Gastrocnemius medialis (tissue), 4 donors: ENCODE results near the gene VAPA. TPM values are rescaled to one million over a fixed set of nuclear protein-coding genes. Genes with fewer than 3 reads are reported as not detected.
A peak's percentile ranks its signal among the peaks of the same experiment; 100 is the strongest.

Source experiments
- ATAC-seq, 2 donors: fragments of 150-250 bp; one replicate each; pipeline ENCODE4 v1.9.1; 2016
- DNase-seq, 2 donors: peaks; one replicate each; pipeline ENCODE4 v3.0.0-alpha.2; 2019
- H3K27ac ChIP-seq, 4 donors: fragments of 200-600 bp; sonication (generic); 1 replicate in 1 of 4; 2 replicates in 3 of 4; pipeline ENCODE4 v1.5.1; 2016 to 2018; ENCODE audit warnings: mild to moderate bottlenecking in 2 of 4, moderate library complexity in 1 of 4
- H3K27me3 ChIP-seq, 3 donors: fragments of 200-600 bp; sonication (generic) in 2 of 3; 1 replicate in 1 of 3; 2 replicates in 2 of 3; pipeline versions ENCODE4 v1.5.1 to v1.6.0; 2016 to 2019; ENCODE audit warnings: mild to moderate bottlenecking in 1 of 3, moderate library complexity in 1 of 3
- H3K36me3 ChIP-seq, 2 donors: fragments of 200-600 bp; sonication (generic) in 1 of 2; one replicate each; pipeline ENCODE4 v1.5.1; 2017 to 2018
- H3K4me1 ChIP-seq, 2 donors: fragments of 200-600 bp; sonication (generic) in 1 of 2; one replicate each; pipeline ENCODE4 v1.5.1; 2016 to 2017; ENCODE audit warnings: mild to moderate bottlenecking in 2 of 2
- H3K4me3 ChIP-seq, 4 donors: fragments of 200-600 bp; sonication (generic) in 3 of 4; 1 replicate in 1 of 4; 2 replicates in 3 of 4; pipeline ENCODE4 v1.5.1; 2016 to 2019; ENCODE audit warnings: mild to moderate bottlenecking in 2 of 4
- H3K9me3 ChIP-seq, 3 donors: fragments of 200-600 bp; sonication (generic) in 2 of 3; 1 replicate in 1 of 3; 2 replicates in 2 of 3; pipeline ENCODE4 v1.5.1; 2016 to 2019
- POLR2A ChIP-seq, 2 donors: fragments of 450-650 bp; IDR thresholded peaks; one replicate each; pipeline ENCODE4 v1.6.1; 2017; ENCODE audit warnings: antibody characterized with exemption in 2 of 2, mild to moderate bottlenecking in 2 of 2, moderate library complexity in 2 of 2
- in situ Hi-C, 4 donors: fragments of 200-750 bp; cut with MboI; loops; one replicate each; pipeline versions ENCODE4 v1.15.0 to v1.8.0; 2017; ENCODE audit warnings: low sequenced_read_pairs in 4 of 4
- intact Hi-C: fragments of 100-400 bp; cut with DNase I; formaldehyde crosslinking; loops from one replicate; pipeline ENCODE4 v1.15.1; 2023; ENCODE audit warnings: low total_unique reads
- total RNA-seq, 4 donors: library from RNA; depleted of rRNA; stranded (reverse); fragments of >200 nt; gene quantifications; one replicate each; pipeline versions ENCODE4 v1.1.0 to v1.2.3, GENCODE V29; 2016
- TF ChIP-seq, protein P1 (sequence below), 5 experiments: fragments of 450-650 bp in 3 of 5; fragments of 200-600 bp in 2 of 5; sonication (generic) in 2 of 5; IDR thresholded peaks in 4 of 5; conservative IDR thresholded peaks in 1 of 5; 1 replicate in 4 of 5; 2 replicates in 1 of 5; pipeline ENCODE4 v1.5.1; 2016 to 2019; ENCODE audit warnings: antibody characterized with exemption in 5 of 5, mild to moderate bottlenecking in 3 of 5, moderate library complexity in 3 of 5

The VAPA gene
- total RNA-seq, 4 donors from 2014 or later: 227 to 320 (median 243) TPM

DNA sequence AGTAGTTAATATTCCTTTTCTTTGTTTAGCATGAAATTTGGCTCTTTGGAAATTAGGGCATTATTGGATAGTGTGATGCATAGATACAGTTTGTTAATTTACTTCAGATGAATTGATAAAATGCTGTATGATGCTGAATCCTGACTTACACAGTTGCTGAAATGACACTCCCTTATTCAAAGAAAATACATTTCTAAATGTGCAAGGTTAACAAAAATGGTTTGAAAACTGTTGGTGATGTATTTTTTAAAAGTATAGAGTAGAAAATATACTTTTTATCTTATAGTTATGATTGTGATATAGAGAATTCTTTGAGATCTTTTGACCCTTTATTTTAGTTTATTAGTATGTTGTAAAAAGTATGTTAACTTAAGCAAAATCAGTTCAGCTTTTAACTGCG is 27.8 kb downstream of the VAPA start:
- intact Hi-C loops (no loop called here), in situ Hi-C loops (loop anchor here in 1 of 4 donors (25.0 kb wide), 1 partner anchor 354 kb away; no protein-coding TSS in a partner anchor)
- Histone ChIP-seq H3K9me3 (no peaks in the 10 kb centered on the region), H3K36me3 (peaks cover 0 to 43% of the 10 kb centered on the region in 2 donors), H3K4me3 (no peak overlapping the region), H3K4me1 (no peaks in the 10 kb centered on the region), H3K27ac (no peak overlapping the region), H3K27me3 (no peaks in the 10 kb centered on the region)
- DNase-seq (no peak), ATAC-seq (no peak)
- TF ChIP-seq, protein P1, sequence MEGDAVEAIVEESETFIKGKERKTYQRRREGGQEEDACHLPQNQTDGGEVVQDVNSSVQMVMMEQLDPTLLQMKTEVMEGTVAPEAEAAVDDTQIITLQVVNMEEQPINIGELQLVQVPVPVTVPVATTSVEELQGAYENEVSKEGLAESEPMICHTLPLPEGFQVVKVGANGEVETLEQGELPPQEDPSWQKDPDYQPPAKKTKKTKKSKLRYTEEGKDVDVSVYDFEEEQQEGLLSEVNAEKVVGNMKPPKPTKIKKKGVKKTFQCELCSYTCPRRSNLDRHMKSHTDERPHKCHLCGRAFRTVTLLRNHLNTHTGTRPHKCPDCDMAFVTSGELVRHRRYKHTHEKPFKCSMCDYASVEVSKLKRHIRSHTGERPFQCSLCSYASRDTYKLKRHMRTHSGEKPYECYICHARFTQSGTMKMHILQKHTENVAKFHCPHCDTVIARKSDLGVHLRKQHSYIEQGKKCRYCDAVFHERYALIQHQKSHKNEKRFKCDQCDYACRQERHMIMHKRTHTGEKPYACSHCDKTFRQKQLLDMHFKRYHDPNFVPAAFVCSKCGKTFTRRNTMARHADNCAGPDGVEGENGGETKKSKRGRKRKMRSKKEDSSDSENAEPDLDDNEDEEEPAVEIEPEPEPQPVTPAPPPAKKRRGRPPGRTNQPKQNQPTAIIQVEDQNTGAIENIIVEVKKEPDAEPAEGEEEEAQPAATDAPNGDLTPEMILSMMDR (IDR thresholded peaks at IDR 0.05 in 4 of 5, conservative IDR thresholded peaks at IDR 0.05 in 1 of 5): no peak
- no peak for TF ChIP-seq POLR2A (IDR thresholded peaks at IDR 0.05)

DNA sequence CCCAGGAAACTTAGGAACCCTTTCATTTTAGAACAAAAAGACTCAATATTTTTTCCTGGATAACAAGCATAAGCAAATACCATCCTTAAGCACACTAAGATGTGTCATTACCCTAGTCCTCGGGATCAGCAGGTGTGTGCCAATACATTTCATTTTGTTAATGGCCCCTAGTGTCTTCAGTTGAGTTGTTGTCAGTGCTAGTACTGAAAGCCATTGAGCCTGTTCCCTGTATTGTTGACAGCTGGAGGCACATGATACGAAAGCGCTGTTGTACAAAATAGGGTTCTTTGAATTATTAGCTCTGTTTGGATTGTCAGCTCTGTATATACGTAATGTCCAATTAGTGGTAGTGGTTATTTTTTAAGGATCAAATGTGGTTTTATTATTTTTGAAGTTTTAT is 29.5 kb downstream of the VAPA start:
- ATAC-seq: peak in 1 of 2 donors; percentile 54
- in situ Hi-C loops: loop anchor here in 1 of 4 donors (25.0 kb wide), 1 partner anchor 356 kb away; no protein-coding TSS in a partner anchor
- Histone ChIP-seq H3K9me3 (no peaks in the 10 kb centered on the region), H3K27me3 (no peaks in the 10 kb centered on the region), H3K4me3 (no peak overlapping the region), H3K27ac (no peak overlapping the region), H3K4me1 (no peaks in the 10 kb centered on the region), H3K36me3 (peaks cover 0 to 33% of the 10 kb centered on the region in 2 donors)
- TF ChIP-seq, protein P1 (IDR thresholded peaks at IDR 0.05 in 4 of 5, conservative IDR thresholded peaks at IDR 0.05 in 1 of 5): no peak
- no peak for TF ChIP-seq POLR2A (IDR thresholded peaks at IDR 0.05)
- DNase-seq: no peak
- intact Hi-C loops: no loop called here

DNA sequence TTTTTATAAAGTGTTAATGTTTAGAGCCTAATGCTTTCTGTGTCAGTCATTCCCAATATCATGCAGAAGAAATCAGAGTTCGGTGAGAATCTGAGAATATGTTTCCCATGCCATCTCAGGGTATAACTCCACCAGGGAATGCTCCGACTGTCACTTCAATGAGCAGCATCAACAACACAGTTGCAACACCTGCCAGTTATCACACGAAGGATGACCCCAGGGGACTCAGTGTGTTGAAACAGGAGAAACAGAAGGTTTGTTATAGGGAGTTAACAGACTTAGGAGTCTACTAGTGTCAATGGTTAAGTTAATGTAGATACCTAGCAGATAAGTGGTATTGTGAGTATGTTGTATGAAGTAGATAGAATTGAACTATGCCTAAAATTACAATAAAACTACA is 31.0 kb downstream of the VAPA start:
- in situ Hi-C loops: loop anchor here in 1 of 4 donors (25.0 kb wide), 1 partner anchor 358 kb away; no protein-coding TSS in a partner anchor
- intact Hi-C loops: no loop called here
- ATAC-seq: no peak

DNA sequence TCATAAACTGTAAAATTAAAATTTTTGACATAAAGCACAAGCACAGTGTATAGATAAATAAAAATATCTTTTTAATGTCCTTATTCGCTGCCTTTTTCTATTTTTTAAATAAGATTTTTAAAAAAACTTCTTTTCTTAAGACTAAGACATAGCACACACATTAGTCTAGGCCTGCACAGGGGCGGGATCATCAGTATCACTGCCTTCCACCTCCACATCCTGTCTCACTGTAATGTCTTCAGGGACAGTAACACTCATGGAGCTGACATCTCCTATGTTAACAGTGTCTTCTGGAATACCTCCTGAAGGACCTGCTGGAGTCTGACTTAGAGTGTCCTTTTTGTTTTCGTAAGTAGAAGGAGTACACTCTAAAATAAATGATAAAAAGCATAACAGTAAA is 33.0 kb downstream of the VAPA start:
- ATAC-seq: no peak
- no peaks in the 10 kb centered on the region for H3K9me3 ChIP-seq
- in situ Hi-C loops: loop anchor here in 1 of 4 donors (25.0 kb wide), 1 partner anchor 360 kb away; no protein-coding TSS in a partner anchor
- H3K4me1 ChIP-seq: no peaks in the 10 kb centered on the region
- no peaks in the 10 kb centered on the region for H3K27me3 ChIP-seq
- intact Hi-C loops: no loop called here
- H3K27ac ChIP-seq: no peak overlapping the region
- no peak overlapping the region for H3K4me3 ChIP-seq
- no peak for DNase-seq
- TF ChIP-seq POLR2A (IDR thresholded peaks at IDR 0.05): no peak
- TF ChIP-seq, protein P1 (IDR thresholded peaks at IDR 0.05 in 4 of 5, conservative IDR thresholded peaks at IDR 0.05 in 1 of 5): no peak
- peaks cover 0 to 26% of the 10 kb centered on the region in 2 donors for H3K36me3 ChIP-seq

More for the DNA sequence above, 31.0 kb downstream of the VAPA start:
- no peaks in the 10 kb centered on the region for H3K27me3 ChIP-seq
- DNase-seq: no peak
- H3K36me3 ChIP-seq: peaks cover 0 to 27% of the 10 kb centered on the region in 2 donors
- H3K27ac ChIP-seq: no peak overlapping the region
- no peaks in the 10 kb centered on the region for H3K9me3 ChIP-seq
- no peaks in the 10 kb centered on the region for H3K4me1 ChIP-seq
- no peak overlapping the region for H3K4me3 ChIP-seq
- TF ChIP-seq, protein P1 (IDR thresholded peaks at IDR 0.05 in 4 of 5, conservative IDR thresholded peaks at IDR 0.05 in 1 of 5): no peak
- no peak for TF ChIP-seq POLR2A (IDR thresholded peaks at IDR 0.05)

DNA sequence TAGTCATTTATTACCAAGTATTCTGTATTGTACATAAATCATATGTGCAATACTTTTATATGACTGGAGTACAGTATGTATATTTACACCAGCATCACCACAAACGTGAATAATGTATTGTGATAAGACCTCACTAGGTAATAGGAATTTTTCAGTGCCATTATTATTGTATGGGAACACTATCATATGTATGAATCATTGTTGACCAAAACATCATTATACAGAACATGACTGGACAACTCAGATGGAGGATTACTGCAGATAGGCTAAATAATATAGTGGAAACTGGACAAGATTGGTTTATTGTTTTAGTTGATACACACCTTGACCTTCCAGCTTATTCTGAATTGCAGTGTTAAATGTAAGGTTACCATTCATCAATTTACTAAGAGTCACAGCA is 33.4 kb downstream of the VAPA start:
- H3K36me3 ChIP-seq: peaks cover 0 to 29% of the 10 kb centered on the region in 2 donors
- ATAC-seq (no peak), DNase-seq (no peak)
- TF ChIP-seq POLR2A (IDR thresholded peaks at IDR 0.05): no peak
- TF ChIP-seq, protein P1 (IDR thresholded peaks at IDR 0.05 in 4 of 5, conservative IDR thresholded peaks at IDR 0.05 in 1 of 5): no peak
- H3K27ac ChIP-seq: no peak overlapping the region
- no peak overlapping the region for H3K4me3 ChIP-seq
- intact Hi-C loops (no loop called here), in situ Hi-C loops (loop anchor here in 1 of 4 donors (25.0 kb wide), 1 partner anchor 360 kb away; no protein-coding TSS in a partner anchor)
- no peaks in the 10 kb centered on the region for H3K4me1 ChIP-seq
- H3K9me3 ChIP-seq: no peaks in the 10 kb centered on the region
- no peaks in the 10 kb centered on the region for H3K27me3 ChIP-seq
